Tibial nerve (tissue), 4 donors: ENCODE data around the gene AIM2.

Experiments
- EP300 ChIP-seq, 2 donors: sonication (generic); formaldehyde crosslinking; IDR thresholded peaks; one replicate each; pipeline ENCODE4 v1.6.1; 2017; ENCODE audit warnings: antibody characterized with exemption in 2 of 2, mild to moderate bottlenecking in 1 of 2
- POLR2A ChIP-seq, 2 donors: fragments of 450-650 bp; IDR thresholded peaks; one replicate each; pipeline ENCODE4 v1.6.1; 2017; ENCODE audit warnings: antibody characterized with exemption in 2 of 2, mild to moderate bottlenecking in 2 of 2, moderate library complexity in 2 of 2
- TF ChIP-seq, protein P1 (sequence below), 5 experiments: fragments of 200-600 bp in 3 of 5; fragments of 450-650 bp in 2 of 5; sonication (generic) in 3 of 5; IDR thresholded peaks; one replicate each; pipeline ENCODE4 v1.5.1; 2016 to 2019; ENCODE audit warnings: antibody characterized with exemption in 5 of 5, mild to moderate bottlenecking in 3 of 5, moderate library complexity in 2 of 5

- TF ChIP-seq, protein P1, sequence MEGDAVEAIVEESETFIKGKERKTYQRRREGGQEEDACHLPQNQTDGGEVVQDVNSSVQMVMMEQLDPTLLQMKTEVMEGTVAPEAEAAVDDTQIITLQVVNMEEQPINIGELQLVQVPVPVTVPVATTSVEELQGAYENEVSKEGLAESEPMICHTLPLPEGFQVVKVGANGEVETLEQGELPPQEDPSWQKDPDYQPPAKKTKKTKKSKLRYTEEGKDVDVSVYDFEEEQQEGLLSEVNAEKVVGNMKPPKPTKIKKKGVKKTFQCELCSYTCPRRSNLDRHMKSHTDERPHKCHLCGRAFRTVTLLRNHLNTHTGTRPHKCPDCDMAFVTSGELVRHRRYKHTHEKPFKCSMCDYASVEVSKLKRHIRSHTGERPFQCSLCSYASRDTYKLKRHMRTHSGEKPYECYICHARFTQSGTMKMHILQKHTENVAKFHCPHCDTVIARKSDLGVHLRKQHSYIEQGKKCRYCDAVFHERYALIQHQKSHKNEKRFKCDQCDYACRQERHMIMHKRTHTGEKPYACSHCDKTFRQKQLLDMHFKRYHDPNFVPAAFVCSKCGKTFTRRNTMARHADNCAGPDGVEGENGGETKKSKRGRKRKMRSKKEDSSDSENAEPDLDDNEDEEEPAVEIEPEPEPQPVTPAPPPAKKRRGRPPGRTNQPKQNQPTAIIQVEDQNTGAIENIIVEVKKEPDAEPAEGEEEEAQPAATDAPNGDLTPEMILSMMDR (IDR thresholded peaks at IDR 0.05): no peak
- no peak for TF ChIP-seq POLR2A (IDR thresholded peaks at IDR 0.05)
- no peak for TF ChIP-seq EP300 (IDR thresholded peaks at IDR 0.05)
Observed at GRCh38 chr1:159055181-159055641, 21.4 kb downstream of the AIM2 start.
